ENCODE results near the gene VAMP3.

Gene VAMP3

GRCh38 chr1:7770997-7771822, at the start of gene VAMP3:
Gene VAMP3, plus strand, starts transcription at chr1:7771296. Its CDS starts 88 bp downstream, at chr1:7771384.
- DNase-seq (ENCODE audit: low spot score): peak; percentile 86

GRCh38 chr1:7721940-7722669, 49.0 kb upstream of the VAMP3 start:
- no peak for DNase-seq (ENCODE audit: low spot score)

- DNase-seq (ENCODE audit: low spot score): no peak
Measured at GRCh38 chr1:7722670-7723012, 48.5 kb upstream of the VAMP3 start.

- DNase-seq (ENCODE audit: low spot score): no peak
Measured at GRCh38 chr1:7726623-7727022, 44.5 kb upstream of the VAMP3 start.

- DNase-seq (ENCODE audit: low spot score): no peak
Measured at GRCh38 chr1:7727809-7728471, 43.2 kb upstream of the VAMP3 start.

- DNase-seq (ENCODE audit: low spot score): no peak
Measured at GRCh38 chr1:7729761-7730160, 41.3 kb upstream of the VAMP3 start.

GRCh38 chr1:7732331-7732730, 38.8 kb upstream of the VAMP3 start:
- no peak for DNase-seq (ENCODE audit: low spot score)

- DNase-seq (ENCODE audit: low spot score): no peak
Measured at GRCh38 chr1:7733276-7733675, 37.8 kb upstream of the VAMP3 start.

- DNase-seq (ENCODE audit: low spot score): no peak
Measured at GRCh38 chr1:7738044-7738443, 33.1 kb upstream of the VAMP3 start.

GRCh38 chr1:7743346-7743745, 27.8 kb upstream of the VAMP3 start:
- DNase-seq (ENCODE audit: low spot score): no peak

- DNase-seq (ENCODE audit: low spot score): no peak
Measured at GRCh38 chr1:7744882-7745281, 26.2 kb upstream of the VAMP3 start.

- no peak for DNase-seq (ENCODE audit: low spot score)
Measured at GRCh38 chr1:7745783-7746182, 25.3 kb upstream of the VAMP3 start.

- no peak for DNase-seq (ENCODE audit: low spot score)
Measured at GRCh38 chr1:7747605-7748004, 23.5 kb upstream of the VAMP3 start.

GRCh38 chr1:7749126-7749525, 22.0 kb upstream of the VAMP3 start:
- DNase-seq (ENCODE audit: low spot score): no peak

GRCh38 chr1:7751174-7751573, 19.9 kb upstream of the VAMP3 start:
- no peak for DNase-seq (ENCODE audit: low spot score)

GRCh38 chr1:7752512-7753417, 18.3 kb upstream of the VAMP3 start:
- DNase-seq (ENCODE audit: low spot score): peak; percentile 75

- DNase-seq (ENCODE audit: low spot score): no peak
Measured at GRCh38 chr1:7753641-7754040, 17.5 kb upstream of the VAMP3 start.

- DNase-seq (ENCODE audit: low spot score): no peak
Measured at GRCh38 chr1:7754234-7754633, 16.9 kb upstream of the VAMP3 start.

GRCh38 chr1:7755448-7755847, 15.6 kb upstream of the VAMP3 start:
- peak; percentile 69 for DNase-seq (ENCODE audit: low spot score)

- no peak for DNase-seq (ENCODE audit: low spot score)
Measured at GRCh38 chr1:7760245-7760644, 10.9 kb upstream of the VAMP3 start.

GRCh38 chr1:7761103-7761502, 10.0 kb upstream of the VAMP3 start:
- no peak for DNase-seq (ENCODE audit: low spot score)

- no peak for DNase-seq (ENCODE audit: low spot score)
Measured at GRCh38 chr1:7767176-7767575, 3.9 kb upstream of the VAMP3 start.
